NCI-H1436 (cell line): ENCODE data around the gene MUC13.
"Not testable (repeated sequence)": the region's sequence is repeated elsewhere in the genome, so short reads cannot be mapped to it uniquely, and the experiment has no call there.

Experiments used
- DNase-seq: peaks from one replicate; lab custom pipeline; 2025; lab: John Stamatoyannopoulos, UW

Gene MUC13, protein sequence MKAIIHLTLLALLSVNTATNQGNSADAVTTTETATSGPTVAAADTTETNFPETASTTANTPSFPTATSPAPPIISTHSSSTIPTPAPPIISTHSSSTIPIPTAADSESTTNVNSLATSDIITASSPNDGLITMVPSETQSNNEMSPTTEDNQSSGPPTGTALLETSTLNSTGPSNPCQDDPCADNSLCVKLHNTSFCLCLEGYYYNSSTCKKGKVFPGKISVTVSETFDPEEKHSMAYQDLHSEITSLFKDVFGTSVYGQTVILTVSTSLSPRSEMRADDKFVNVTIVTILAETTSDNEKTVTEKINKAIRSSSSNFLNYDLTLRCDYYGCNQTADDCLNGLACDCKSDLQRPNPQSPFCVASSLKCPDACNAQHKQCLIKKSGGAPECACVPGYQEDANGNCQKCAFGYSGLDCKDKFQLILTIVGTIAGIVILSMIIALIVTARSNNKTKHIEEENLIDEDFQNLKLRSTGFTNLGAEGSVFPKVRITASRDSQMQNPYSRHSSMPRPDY

GRCh38 chr3:124934577-124934976 lies at the start of gene MUC13:
Gene MUC13 (minus strand): TSS chr3:124934751. CDS start chr3:124934712, 39 bp downstream.
- DNase-seq, result no peak

DNA sequence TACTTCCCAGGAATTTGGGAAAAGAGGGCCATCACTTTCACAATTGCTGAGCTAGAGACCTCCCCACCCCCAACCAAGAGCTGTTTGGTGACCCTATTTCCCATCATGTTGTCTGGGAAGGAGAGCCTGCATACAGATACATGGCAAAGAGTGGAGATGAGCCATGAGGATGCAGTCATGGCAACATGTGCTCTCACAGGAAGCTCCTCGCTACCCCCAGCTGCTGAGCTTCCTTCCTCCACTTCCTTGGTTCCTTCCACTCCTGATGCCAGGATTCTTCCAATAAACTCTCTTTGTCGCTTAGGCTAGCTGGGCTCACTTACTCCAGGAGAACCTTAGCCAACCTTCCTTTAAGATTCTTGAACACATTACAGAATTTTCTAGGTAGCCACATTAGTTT lies 48.3 kb upstream of the MUC13 start:
- no peak for DNase-seq

GRCh38 chr3:124981472-124981871 lies 46.9 kb upstream of the MUC13 start:
- no peak for DNase-seq

DNA sequence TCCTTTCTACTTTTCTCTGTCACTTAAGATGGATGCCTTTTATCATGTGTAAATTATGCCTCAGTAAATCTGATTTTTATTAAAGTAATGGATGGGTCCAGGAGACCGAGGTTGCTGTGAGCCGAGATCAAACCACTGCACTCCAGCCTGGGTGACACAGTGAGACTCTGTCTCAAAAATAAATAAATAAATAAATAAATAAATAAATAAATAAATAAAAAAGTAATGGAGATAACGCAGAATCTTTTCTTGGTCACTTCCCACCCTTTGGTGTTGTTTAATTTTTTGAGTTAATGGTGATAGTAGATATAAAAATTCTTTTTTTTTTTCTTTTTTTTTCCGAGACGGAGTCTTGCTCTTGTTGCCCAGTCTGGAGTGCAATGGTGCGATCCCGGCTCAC lies 44.1 kb upstream of the MUC13 start:
- DNase-seq, result no peak

- DNase-seq, result no peak
Measured at GRCh38 chr3:124976383-124976782, 41.8 kb upstream of the MUC13 start.

DNA sequence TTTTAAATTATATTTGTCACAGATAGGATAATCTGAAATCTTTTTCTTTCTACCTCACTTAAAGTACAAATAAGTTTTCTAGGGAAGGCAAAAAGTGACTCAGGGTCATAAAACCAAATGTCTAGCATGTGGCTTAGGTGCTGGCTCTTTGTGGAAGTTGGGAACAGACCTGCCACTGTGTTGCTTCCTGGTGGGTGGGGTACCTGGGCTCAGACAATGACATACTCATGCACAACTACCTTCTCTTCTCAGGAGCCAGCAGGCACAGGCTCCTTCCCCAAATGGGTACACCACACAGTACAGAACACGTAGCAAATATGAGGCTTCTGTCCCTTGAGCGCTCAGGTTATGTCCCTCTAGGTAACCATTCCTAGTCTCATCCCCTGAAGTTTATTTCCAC lies 40.1 kb upstream of the MUC13 start:
- DNase-seq, result no peak

DNA sequence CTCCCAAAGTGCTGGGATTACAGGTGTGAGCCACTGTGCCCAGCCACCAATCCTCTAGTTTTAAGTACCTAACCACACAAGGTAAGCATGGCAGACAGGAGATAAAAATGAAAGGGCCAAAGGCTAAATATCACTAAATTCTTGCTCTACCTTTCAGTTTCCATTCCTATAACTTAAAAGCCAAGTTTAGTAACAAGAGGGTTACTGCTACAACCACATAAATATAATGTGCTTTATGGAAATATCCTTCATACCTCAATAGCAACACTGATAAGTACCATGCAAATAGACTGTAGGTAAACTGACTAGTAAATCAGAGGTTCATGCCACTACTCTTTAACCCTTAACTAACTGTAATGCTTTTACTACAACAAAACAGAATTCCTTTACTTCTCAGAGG lies 38.7 kb upstream of the MUC13 start:
- DNase-seq, result no peak

DNA sequence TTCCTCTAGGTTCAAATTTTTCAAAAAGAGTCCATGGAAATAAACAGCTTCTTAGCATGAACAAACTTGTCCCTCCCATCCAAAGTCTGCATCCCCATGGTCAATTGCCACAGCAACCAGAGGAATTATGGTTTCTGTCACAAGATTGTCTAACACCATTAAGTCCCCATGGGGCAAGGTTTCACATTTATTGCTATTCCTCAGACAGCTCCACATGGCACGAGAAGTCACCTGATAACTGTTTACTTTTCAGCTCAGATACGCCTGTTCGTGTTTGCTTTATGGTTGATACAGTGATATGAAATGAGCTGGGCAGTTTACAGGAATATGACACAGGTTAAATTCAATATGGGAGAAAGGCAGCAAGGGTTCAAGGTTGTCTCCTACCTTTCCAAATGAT lies 37.9 kb upstream of the MUC13 start:
- DNase-seq, result no peak

- DNase-seq, result no peak
Measured at GRCh38 chr3:124969963-124970722, 35.6 kb upstream of the MUC13 start.

DNA sequence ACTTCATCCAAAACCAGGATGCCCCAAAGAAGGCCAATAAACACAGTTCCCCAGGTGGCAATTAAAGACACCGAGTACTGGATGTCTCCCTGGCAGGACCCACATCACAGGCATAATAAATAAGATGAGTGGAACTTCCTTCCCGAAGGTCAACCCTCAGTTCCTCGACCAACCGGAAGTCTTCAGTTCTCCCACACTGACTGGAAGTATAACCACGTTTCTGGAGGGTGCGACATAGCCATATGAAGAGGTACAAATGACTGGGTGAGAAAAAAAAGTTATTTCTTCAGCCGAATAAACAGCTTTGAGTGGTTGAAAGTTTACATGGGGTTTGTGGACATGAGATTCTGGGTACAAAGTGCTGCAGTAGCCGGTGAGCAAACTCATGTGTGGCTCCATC lies 34.6 kb upstream of the MUC13 start:
- no peak for DNase-seq

GRCh38 chr3:124967964-124968363 lies 33.4 kb upstream of the MUC13 start:
- DNase-seq, result no peak

DNA sequence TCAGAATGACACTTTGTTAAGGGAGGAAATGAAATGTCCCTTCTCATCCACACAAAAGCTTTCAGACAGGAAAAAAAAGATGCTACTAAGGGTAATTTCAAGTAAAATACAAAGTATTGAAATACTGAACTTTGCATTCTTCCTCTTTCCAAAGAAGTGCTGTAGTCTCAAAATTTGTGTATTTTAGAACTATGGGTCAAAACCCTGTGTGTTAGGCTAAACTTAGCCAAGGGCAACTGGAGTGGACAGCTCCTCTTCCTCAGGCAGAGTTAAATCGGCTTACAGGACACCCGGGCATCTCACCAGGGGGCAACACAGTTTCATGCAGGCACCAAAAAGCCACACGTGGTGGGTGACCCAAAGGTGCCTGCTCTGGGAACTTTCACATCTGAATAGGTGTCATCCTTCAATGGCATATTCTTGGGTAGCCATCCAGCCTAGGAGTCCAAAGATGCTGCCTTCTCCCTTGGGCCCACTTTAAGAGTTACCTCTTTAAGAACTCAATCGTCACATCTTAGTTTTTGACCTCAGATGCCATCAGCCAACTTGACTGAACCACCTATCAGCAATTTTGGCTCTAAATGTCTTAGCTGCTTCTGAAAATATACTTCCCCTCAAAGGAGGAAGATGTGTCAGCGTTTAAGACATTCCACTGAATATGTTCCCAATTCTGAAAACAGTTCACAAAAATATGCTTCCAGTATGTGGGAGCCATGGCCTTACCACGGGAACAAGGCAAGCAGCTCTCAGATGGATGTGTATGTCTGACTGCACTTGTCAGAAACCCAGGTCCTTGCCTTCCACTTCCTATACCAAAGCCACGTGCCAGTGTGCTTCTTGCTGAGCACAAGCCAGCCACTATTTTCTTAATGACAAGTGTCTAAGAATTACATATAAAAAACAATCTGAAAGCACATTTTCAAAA lies 32.2 kb upstream of the MUC13 start:
- no peak for DNase-seq

DNA sequence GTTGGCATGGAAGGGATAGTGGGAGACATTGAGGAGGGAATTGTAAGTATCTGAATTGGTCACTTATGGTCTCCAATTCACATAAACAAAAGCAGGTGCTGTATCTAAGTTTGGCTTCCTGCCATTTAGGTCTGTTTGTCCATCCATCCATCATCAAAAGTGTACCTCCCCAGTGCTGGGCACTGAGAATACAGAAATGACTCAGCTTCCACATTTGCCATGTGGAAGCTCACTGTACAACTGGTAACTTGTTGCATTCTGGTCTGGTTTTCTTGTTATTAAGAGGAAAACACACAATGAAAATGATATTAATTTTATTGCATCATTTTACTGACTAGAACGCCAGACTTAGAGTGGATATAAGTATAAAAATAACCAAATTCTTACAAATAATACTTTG lies 30.9 kb upstream of the MUC13 start:
- DNase-seq, result no peak

GRCh38 chr3:124964387-124964786 lies 29.8 kb upstream of the MUC13 start:
- no peak for DNase-seq

GRCh38 chr3:124963755-124964154 lies 29.2 kb upstream of the MUC13 start:
- DNase-seq, result no peak

DNA sequence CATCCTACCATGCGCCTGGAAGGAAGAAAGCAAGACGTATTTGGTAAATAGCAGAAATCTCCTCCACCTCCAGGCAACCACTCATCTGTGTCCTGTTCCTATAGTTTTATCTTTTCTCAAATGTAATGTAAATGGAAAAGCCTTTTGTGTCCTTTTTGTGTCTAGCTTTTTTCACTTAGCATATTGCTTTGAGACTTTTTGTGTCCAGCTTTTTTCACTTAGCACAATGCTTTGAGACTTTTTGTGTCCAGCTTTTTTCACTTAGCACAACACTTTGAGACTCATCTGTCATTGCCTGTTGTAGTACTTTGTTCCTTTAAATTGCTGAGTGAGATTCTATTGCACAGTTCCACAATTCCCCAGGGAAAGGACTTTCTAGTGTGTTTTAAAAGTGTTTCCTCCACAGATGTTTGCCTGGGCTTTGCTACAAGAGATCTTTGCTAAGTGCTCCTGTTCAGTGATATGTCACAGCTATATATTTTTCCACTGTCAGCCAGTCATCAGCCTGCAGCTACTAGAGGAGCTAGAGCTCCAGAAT lies 27.9 kb upstream of the MUC13 start:
- no peak for DNase-seq

DNA sequence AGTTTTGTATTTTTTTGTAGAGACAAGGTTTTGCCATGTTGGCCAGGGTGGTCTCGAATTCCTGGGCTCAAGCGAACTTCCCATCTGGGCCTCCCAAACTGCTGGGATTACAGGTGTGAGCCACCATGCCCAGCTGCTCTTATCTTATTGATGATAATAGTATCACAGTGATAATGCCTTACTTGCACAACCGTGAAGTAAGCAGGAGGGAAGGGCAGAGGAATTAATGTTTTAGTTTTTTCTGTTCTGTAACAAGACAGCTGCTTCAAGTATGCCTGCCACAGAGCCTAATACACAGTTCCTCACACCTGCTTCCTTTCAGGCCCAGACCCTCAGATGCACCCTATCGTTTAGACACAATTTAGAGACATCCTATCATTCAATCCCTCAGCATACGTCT lies 26.1 kb upstream of the MUC13 start:
- DNase-seq, result no peak

DNA sequence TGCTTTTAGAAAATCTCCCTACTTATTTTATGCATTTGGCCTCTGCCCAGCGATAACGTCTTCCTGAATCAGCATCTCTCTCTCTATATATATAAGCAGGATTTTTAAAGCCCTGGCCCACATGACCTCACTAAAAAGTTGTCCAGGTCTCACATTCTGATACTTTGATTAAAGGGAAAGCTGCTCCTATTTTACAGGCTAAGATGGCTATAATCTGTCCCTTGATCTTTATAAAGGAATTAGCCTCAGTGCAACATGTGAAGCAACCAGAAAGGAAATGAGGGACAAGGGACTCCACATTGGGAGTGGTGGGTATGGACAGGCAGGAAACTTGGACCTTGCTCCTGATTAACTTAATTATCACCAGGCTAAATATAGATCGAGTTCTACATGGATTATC lies 25.6 kb upstream of the MUC13 start:
- no peak for DNase-seq

- DNase-seq, result not testable (repeated sequence)
Measured at GRCh38 chr3:124957951-124958350, 23.4 kb upstream of the MUC13 start.

DNA sequence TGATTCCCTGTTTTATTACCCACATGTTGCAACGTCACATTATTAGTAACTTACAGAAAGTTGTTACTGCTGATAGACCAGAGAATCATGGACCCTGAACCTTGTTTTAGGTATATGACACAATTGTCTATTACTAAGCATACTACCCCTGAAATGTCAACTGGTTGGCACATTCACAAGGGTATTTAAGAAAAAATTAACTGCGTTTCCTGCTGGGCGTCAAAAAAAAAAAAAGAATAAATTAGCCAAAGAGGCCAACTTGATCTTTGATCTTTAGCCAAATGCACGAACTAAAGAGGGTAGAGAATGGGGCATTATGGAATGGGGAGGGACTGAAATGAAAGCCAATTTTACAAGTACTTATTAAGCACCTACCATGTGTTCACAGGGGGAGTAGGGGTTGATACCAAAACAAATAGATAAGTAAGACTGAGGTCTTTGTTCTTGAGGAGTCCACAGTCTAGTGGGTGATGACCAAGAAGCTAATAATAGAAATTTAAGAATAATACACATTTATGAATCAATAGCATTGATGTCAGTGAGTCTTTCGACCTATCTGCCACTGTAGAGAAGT lies 17.8 kb upstream of the MUC13 start:
- no peak for DNase-seq

DNA sequence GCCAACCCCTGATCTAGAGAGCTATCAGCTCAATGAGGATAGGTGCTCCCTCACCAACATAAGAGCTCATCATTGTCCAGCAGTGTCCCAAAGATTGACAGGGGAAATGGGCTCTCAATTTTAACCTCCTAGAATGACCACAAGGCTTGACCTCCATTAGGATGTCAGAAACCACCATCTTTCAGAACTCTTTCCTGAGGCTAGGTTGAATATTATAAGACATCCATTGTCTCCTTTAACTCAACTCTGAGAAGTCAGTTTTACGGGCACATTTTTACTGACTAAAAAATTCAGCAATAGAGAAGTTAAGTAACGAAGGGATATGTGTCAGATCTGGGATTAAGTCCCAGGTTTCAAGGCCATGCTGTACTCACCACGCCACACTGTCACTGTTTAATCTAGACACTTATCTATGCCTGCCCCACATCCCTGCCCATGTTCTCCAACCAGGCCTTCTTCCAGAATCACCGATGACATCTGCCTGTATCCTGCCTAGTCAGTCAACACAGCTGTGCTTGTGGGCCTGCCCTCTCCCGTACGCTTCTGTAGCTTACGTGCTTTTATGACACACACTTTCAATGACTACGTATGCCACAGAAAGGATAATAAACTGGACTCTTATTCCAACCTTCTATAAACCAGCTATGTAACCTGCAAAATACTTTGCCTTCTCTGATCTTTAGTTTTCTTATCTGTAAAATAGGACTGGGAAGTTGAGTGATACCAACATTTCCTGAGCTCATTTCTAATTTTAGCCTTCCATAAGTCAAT lies 17.1 kb upstream of the MUC13 start:
- no peak for DNase-seq
